SKM-1 (cell line): ENCODE measurements around the gene TBPL1.
"Not testable (repeated sequence)": the region's sequence is repeated elsewhere in the genome, so short reads cannot be mapped to it uniquely, and the experiment has no call there.

Experiments used
- DNase-seq: peaks from one replicate; lab custom pipeline; 2025; ENCODE audit not compliant: unreplicated experiment; lab: John Stamatoyannopoulos, UW

The TBPL1 gene

DNA sequence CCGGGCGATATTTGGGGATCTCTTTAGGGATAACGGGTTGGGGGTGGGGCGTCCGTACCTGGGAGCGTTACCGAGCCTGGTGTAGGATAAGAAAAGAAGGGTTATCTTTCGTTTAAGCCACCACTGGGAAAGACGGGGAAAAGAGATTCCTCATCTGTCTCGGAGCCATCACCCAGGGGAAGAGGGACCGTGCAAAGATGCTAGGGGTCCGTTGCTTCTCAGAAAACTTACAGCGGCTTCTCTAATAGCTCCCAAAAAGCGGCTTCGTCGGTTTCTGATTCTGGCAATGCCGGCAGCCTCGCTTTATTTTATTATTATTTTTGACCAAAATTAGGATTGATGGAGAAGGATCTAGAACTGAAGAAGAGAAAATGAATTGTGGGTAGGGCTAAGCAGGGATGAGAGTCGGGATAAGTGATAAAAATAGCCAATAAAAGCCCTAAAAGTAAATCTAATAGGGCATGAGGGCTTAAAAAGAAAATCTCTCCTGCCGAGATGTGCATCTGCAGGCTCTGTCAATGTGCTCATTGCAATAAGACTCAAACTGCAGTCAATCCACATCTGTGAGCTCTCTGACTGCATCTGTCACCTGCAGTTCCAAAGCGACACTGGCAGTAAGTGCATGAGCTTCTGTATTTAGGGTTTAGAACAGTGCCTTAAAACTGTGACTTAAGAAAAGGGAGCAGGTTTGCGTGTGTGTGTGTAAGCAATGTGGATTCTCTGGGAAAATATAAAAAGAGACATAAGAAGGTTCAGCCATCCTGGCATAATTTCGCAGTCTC lies 801 bp downstream of the TBPL1 start:
- no peak for DNase-seq

DNA sequence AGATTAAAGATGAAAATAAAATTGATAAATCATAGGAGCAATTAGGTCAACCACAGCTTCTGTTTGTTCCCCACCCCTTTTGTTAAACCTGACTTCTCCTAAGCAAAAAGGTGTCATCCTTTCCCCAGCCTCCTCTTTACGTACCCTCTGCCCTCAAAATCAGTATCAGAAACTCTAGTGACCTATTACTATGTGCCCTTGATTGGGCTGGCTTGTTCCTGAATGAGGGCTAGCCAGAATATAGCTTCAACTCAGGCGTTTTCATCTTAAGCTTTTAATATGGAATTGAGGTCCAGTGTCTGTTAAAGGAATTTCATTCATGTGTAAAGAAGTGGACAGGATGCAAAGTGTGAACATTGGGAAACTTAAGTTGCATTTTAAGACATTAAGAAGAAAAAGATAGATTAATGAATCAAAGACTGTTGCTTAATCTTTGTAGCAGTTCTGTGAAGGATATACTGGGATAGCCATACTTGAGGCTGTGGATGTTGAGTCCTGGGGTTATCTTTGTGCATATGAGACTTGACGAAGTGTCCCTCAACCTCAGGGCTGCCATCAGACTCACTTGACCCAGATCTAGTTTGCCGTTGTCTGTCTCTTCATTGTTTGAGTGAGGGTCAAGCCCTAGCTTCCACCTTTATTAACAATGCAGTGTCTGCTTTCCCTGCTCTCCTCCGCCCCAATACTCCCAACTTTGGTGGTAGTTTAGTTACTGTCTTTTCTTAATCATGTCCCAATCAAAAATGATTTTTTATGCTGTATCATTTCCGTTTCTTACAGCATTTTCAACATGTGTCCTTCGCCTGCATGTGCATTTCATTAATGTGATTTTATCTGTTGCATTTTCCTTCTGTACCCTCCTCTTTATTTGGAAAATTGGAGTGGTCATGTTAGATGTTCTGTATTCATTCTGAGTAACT lies 1.9 kb downstream of the TBPL1 start:
- DNase-seq, result no peak

DNA sequence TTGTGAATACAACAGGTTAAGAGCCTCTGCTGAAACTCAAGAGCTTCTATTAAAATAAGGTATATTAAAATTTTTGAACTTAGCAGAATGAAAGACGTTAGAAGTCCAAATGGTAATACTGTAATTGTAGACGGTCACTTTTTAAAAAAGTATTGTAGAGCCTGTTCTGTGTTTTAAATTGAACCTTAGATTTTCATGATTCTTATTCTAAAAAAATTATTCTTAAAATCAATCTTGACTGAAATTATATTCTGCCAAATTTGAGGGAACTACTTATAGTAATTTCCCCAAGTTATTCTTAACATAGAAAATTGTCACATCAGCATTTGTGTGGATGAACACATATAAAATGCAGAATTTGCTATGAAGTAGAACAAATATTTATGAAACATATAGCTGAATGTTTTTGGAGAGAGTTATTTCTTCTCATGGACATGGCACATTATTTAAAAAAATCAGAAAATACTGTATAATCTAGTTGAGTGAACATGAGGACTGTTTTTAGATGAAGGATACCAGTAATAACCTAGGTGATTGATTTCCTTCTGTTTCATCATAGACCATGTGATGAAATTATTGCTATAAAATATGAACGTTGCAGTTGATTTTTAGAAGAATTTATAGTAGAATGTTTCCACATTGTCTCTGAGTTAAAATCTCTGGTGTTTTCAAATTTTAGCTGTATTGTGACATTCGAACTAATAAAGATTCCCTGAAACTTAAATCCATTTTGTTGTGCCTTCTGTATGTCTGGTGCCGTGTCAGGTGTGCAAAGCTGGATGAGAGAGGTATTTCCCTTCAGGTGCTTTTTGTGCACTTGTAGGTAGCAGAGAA lies 2.8 kb downstream of the TBPL1 start:
- no peak for DNase-seq

DNA sequence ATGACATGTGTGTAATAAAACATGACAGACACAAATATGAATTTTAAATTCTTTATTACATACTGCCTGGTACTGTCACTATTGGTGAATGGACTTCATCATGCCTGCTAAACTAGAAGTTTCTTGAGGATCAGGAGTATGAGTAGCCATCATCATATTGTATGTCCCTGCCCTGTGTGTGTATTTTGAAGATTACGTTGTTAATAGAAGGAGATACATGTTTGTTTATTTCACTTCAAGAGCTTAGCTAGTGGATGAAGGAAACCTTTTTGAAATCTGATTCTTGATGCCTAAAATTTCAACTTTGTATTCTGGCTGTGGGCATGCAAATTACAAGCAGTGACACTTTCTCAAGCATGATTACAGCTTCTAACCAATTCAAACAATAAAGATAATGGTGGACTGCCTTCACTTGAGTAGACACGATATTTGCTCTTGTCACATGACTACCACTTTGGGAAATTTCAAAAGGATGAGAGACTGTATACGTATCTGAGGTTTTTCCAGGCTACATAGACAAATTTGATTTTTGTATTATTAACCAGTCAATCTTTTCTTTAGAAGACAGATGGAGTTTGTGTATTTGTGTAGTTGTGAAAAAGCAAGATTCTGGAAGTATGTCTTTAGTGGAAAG lies 3.5 kb downstream of the TBPL1 start:
- DNase-seq, result no peak

DNA sequence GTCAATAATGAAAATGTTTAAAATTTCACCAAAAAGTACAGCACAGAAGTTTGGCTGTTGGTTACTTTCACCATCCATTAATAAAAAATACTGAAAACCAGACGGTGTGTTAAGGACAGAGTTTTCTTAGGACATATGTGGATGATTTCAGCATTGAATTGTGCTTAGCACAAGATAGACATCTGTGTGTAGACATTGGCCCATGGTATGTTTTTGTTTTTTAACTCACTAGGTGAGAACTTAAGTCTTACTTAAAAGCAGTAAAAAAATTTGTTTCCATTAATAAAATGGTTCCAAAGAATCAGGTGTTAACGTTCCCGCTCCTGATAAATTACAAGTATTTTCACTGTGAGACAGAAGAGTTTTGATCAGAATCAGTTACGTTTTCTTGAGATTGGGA lies 4.2 kb downstream of the TBPL1 start:
- DNase-seq, result no peak

DNA sequence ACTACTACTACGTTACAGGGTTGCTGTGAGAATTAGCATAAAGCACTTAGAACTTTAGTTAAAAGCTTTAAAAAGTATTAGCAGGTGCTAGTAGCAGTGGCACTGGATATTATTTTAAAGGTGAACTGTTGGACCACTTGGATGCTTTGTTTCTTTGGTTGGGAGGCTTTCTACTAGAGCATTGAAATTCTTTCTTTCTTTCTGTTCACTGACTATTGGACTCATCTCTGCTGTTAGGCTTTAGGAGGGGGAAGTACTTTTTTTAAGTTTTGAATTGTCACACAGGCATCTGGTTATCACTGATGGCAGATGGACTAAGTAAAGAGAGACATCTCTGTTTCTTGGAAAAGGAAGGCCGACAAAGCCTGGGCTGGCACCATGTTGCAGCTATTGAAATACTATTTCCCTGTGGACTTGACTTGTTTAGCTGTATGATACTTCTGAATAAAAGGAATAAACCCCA lies 4.8 kb downstream of the TBPL1 start:
- DNase-seq, result no peak

DNA sequence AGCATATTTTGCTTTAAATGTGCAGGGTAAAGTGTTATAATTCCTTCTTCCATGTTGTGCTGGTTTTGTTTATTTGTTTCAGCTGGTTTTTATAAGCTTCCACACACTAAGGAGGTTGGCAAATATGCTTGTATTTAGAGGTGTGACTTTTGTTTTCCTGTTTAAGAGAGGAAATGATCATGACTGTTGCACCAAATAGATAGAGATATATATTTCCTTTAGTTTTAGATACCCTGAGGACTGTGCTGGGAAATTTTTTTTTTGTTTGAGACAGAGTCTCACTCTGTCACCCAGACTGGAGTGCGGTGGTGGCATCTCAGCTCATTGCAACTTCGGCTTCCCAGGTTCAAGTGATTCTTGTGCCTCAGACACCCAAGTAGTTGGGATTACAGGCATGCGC lies 5.8 kb downstream of the TBPL1 start:
- no peak for DNase-seq

DNA sequence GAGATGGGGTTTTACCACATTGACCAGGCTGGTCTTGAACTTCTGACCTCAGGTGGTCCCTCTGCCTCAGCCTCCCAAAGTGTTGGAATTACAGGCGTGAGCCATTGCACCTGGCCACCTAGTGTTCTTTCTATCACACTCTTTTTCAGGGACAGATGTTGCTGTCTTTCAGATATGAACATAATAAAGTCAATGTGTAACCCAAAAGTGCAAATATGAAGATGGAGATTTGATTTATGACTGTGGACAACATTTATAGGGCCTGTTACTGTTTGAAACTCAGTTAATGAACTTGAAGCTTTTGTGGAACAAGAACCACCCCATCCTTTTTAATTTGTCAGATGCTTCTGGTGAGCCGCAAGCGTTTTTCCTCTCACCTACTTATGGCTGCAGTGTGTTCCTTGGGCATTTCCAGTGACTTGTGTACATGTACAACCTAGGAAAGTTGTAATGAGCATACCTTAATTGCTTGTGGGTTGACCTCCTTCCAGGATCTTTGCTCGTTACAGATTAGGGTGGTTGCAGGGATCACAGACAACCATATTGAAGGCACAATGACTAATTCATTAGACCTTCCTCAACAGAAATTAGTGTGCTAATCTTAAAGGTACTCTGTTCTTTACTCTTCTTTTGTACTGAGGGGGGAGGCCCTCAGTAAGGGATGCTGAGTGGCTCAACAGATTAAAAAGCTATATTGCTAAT lies 6.8 kb downstream of the TBPL1 start:
- DNase-seq, result no peak

DNA sequence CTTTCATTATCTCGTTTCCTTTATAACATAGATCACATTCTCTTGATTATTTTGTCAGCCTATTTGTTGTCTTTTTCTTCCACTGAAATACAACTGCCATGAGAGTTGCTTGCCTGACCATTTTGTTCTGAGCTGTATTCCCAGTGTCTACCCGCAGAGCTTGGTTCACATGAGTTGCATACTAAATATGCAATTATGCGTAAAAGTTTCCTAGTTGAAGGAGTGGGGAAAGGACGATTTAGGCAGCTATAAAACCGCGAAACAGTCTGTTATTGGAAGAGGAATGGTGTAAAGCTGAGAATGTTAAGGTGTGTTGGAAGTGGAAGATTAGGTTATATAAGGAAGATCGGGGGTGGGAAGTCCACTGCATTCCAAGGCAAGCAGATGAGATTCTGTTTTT lies 8.8 kb downstream of the TBPL1 start:
- DNase-seq, result no peak

DNA sequence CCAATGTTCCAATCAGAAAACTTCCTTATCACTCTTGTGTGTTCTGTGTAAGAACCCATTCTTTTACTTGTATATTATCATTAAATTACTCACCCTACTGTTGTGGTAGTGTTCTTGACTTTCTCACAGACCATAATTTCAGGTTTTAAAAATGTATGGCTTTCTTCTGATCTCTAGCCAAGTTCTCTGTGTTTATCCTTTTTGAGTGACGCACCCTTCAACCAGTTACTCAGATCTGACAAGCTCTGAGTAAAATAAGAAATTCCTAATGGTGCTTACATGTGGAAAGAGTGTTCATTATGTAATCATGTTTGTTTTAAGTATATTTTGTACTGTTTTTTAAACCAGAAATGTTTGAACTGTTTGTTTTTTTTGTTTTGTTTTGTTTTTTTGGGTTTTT lies 11.0 kb downstream of the TBPL1 start:
- no peak for DNase-seq

DNA sequence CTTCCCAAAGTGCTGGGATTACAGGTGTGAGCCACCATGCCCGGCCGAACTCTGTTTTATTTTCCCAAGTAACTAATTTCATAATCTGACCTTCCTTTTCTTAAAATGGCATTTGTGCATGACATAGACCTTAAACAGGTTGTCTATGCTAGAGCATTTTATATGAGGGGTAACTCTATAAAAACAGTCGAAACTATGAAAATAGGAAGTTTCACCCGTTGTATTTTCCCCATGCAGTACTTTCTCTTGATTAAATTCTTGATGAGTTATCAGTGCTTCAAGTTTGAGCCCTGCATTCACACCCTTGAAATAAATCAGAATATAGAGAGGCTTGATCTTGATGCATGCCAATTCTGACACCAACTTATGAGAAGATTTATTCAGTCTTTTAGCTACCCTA lies 11.7 kb downstream of the TBPL1 start:
- DNase-seq, result no peak

DNA sequence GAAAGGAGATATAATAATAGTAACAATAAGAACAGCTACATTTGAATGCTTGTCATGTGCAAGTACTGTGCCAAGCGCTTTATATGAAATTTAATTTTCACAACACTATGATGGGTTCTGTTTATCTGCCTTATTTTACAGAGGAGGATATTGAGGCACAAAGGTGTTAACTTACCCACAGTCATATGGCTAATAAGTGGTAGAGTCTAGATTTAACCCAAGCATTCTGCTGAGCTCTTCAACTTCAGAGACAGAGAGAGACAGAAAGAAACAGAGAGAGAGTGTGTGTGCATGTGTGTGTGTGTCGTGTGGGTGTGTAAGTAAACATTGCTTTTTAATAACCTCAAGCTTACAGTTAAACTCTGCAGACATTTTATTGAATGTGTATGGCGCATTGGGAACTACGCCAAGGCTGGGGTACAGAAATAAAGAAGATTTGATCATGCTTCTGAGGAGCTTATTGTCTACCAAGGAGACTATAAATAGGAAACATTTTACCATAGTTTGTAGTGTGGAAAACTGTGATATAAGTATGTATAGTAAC lies 12.9 kb downstream of the TBPL1 start:
- no peak for DNase-seq

DNA sequence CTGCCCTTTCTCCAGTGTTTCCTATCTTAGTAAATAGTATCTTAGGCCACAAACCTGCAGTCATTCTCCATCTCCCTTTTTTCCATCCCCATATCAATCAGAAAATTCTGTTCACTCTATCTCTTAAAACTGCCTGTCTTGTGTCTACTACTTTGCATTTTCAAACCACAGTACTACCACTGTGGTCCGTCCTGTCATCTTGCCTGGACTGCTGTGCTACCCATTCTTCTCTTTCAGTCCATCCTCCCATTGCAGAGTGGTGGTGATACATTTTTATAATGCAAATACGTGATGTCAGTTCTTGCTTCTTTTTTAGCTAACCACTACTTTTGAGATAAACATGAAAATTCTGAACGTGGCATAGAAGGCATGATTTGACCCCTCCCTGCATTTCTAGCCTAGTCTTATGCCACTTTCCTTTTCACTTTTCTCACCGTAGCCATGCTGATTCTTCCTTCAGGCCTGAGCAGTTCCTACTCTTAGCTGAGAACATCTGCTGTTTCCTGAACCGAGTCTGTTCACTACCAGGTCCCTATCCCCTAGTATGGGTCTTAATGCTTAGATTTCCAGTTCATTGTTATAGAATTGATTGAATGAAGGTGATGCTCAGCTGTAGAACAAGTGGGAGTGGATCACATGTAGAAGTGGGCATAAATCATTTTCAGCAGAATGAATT lies 13.8 kb downstream of the TBPL1 start:
- no peak for DNase-seq

DNA sequence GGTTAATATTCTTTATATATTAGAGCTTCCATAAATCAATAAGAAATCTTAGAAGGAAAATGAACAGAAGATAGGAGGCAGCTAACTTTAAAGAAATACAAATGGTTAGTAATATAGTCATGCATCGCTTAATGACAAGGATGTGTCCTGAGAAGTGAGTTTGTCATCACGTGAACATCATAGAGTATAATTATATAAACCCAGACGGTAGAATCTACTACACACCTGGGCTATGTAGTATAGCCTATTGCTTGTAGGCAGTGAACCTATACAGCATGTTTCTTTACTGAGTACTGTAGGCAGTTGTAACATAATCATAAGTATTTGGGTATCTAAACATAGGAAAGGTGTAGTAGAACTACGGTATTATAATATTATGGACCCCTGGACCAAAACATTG lies 14.3 kb downstream of the TBPL1 start:
- no peak for DNase-seq

DNA sequence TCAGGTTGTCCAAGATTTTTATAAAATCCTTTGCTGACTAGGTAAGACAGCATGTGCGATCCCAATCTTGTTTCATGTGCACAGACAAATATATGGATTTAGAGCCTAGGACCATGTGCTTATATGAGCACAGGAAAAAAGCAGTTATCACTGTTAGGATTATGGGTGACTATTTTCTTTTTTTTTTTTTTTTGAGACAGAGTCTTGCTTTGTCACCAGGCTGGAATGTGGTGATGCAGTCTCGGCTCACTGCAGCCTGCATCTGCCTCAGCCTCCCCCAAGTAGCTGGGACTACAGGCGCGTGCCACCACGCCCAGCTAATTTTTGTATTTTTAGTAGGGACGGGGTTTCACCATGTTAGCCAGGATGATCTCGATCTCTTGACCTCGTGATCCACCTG lies 14.8 kb downstream of the TBPL1 start:
- not testable (repeated sequence) for DNase-seq

DNA sequence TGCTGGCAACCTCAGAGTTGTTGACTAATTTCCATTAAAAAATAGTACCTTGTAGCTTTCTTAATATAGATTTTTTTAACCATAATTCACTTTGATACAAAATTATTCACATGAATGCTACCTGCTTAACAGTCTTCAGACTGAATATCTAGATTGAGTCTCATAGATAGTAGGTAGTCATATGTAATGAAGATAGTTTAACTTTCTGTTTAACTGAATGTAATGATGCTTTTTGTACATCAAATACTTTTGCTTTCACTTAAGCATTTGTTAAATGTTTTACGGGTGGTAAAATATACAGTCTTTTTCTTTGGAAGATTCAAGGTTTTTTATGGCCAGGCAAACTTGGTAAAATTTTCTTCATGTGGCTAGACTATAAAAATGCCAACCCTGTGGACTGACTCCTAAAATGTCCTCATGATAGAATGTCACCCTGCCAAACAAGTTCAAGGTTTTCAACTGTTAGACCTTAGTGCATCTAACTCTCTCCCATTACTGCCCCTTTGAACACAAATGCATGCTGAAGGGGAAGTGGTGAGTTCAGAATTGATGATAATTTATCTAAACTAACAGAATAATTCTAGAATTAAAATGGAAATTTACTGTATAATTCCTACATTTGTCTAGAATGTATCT lies 16.4 kb downstream of the TBPL1 start:
- no peak for DNase-seq

DNA sequence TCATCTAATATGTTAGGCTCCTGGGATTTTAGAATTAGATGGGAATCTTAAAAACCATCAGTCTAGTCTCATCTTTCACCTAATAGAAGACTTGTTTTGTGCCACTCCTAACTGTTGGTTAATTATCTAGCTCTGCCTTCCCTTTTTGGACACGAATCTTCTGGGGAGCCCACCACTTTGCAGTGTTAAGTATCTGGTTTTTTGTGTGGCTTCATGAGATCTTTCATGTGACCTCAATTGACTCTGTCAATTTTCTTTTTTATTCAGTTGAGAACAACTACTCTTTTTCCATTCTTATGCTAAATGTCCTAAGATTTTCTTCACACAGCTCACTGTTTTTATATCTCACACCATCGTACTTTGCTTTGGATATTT lies 16.9 kb downstream of the TBPL1 start:
- DNase-seq, result no peak

DNA sequence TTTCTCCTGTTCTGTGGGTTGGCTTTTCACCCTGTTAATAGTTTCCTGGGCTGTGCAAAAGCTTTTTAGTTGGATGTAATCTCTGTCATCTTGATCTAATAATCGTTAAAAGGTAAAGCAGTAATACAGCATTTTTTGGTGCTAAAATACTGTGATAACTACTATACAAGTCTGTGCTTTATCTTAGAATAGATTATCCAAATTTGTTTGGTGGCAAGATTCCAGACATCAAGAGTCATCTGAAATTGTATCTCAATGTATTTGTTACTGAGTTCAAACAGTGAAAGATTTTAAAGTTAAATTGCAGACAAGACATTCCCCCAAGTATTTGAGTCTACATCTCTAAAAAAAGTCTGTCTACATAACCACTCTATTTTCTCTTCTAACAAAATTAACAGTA lies 18.8 kb downstream of the TBPL1 start:
- no peak for DNase-seq

DNA sequence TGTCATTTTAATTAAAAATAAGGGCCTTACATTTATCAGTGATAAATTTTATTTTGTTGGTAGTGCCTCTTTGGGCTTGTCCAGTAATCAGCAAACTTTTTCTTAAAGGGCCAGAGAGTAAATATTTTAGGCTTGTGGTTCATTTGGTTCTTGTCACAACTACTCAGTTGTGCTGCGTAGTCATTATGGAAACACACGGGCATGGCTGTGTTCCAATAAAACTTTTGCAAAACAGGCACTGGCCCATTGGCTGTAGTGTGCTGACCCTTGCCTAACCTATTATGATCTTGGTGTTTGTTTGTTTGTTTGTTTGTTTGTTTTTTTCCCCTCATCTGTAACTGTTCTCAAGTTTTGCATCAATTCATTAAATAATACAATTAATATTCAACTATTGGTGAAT lies 19.4 kb downstream of the TBPL1 start:
- DNase-seq, result no peak
